ENCODE data around the gene TWF1. TPM values are rescaled to one million over a fixed set of nuclear protein-coding genes. Genes with fewer than 3 reads are reported as not detected.
A peak's percentile ranks its signal among the peaks of the same experiment; 100 is the strongest.
"Not testable (repeated sequence)": the region's sequence is repeated elsewhere in the genome, so short reads cannot be mapped to it uniquely, and the experiment has no call there.

The TWF1 gene
- total RNA-seq = 74.0 and 79.7 TPM in 2 replicates
- long read RNA-seq, transcript TWF1-201 (9 exons, 3,045 nt) = major isoform, 617 of 732 reads
- long read RNA-seq, transcript TWF1-204 (9 exons, 3,320 nt) = minor isoform, 6 of 732 reads
- long read RNA-seq, transcript TWF1-210 (4 exons, 617 nt) = minor isoform, 13 of 732 reads
- long read RNA-seq, transcript TWF1-211 (10 exons, 3,012 nt) = minor isoform, 9 of 732 reads
- long read RNA-seq, partial matches to known transcripts = 57 of 732 reads
- long read RNA-seq, other reads (novel, unspliced or antisense) = 30 of 732 reads

GRCh38 chr12:43805860-43806736 lies at the start of gene TWF1:
TSS of gene TWF1 (minus strand) at chr12:43806317. CDS start at chr12:43806245, 72 bp downstream.
- peak within 1 kb of the TSS; percentile 100 for H3K4me3 Mint-ChIP-seq (ENCODE audit: unreplicated experiment)
- H3K4me1 Mint-ChIP-seq (ENCODE audit: unreplicated experiment) = peaks cover 27% of the 10 kb centered on the region
- H3K27ac Mint-ChIP-seq (ENCODE audit: unreplicated experiment) = peak within 1 kb of the TSS; percentile 100
- peaks cover 6% of the 10 kb centered on the region for H3K36me3 Mint-ChIP-seq (ENCODE audit: unreplicated experiment)
- DNase-seq (ENCODE audit: extremely low spot score, unreplicated experiment) = peak; percentile 97
- H3K27me3 Mint-ChIP-seq (ENCODE audit: unreplicated experiment) = peaks cover 6% of the 10 kb centered on the region
- no peaks in the 10 kb centered on the region for H3K9me3 Mint-ChIP-seq (ENCODE audit: unreplicated experiment)
- TF ChIP-seq CTCF (IDR thresholded peaks at IDR 0.05) = peak; percentile 37

- Mint-ChIP-seq H3K4me3 (ENCODE audit: unreplicated experiment) (no peak overlapping the region), H3K27ac (ENCODE audit: unreplicated experiment) (no peak overlapping the region), H3K9me3 (ENCODE audit: unreplicated experiment) (peaks cover 2% of the 10 kb centered on the region), H3K27me3 (ENCODE audit: unreplicated experiment) (no peaks in the 10 kb centered on the region), H3K4me1 (ENCODE audit: unreplicated experiment) (peaks cover under 1% of the 10 kb centered on the region), H3K36me3 (ENCODE audit: unreplicated experiment) (peaks cover 18% of the 10 kb centered on the region)
- DNase-seq (ENCODE audit: extremely low spot score, unreplicated experiment) = no peak
- no peak for TF ChIP-seq CTCF (IDR thresholded peaks at IDR 0.05)
These were observed 46.6 kb upstream of the TWF1 start for GRCh38 chr12:43852744-43853143.

- TF ChIP-seq CTCF (IDR thresholded peaks at IDR 0.05) = no peak
- Mint-ChIP-seq H3K9me3 (ENCODE audit: unreplicated experiment) (peaks cover 10% of the 10 kb centered on the region), H3K4me3 (ENCODE audit: unreplicated experiment) (no peak overlapping the region), H3K27ac (ENCODE audit: unreplicated experiment) (no peak overlapping the region), H3K36me3 (ENCODE audit: unreplicated experiment) (peaks cover 25% of the 10 kb centered on the region), H3K4me1 (ENCODE audit: unreplicated experiment) (peaks cover 10% of the 10 kb centered on the region), H3K27me3 (ENCODE audit: unreplicated experiment) (no peaks in the 10 kb centered on the region)
- no peak for DNase-seq (ENCODE audit: extremely low spot score, unreplicated experiment)
These were observed 42.7 kb upstream of the TWF1 start for GRCh38 chr12:43848786-43849185.

- Mint-ChIP-seq H3K27ac (ENCODE audit: unreplicated experiment) (no peak overlapping the region), H3K27me3 (ENCODE audit: unreplicated experiment) (no peaks in the 10 kb centered on the region), H3K9me3 (ENCODE audit: unreplicated experiment) (peaks cover 10% of the 10 kb centered on the region), H3K4me3 (ENCODE audit: unreplicated experiment) (no peak overlapping the region), H3K36me3 (ENCODE audit: unreplicated experiment) (peaks cover 25% of the 10 kb centered on the region), H3K4me1 (ENCODE audit: unreplicated experiment) (peaks cover 10% of the 10 kb centered on the region)
- DNase-seq (ENCODE audit: extremely low spot score, unreplicated experiment) = no peak
- no peak for TF ChIP-seq CTCF (IDR thresholded peaks at IDR 0.05)
These were observed 42.0 kb upstream of the TWF1 start for GRCh38 chr12:43848226-43848507.

GRCh38 chr12:43847425-43848225 lies 41.5 kb upstream of the TWF1 start:
- H3K9me3 Mint-ChIP-seq (ENCODE audit: unreplicated experiment) = peaks cover 10% of the 10 kb centered on the region
- peak overlapping the region; percentile 54 for H3K27ac Mint-ChIP-seq (ENCODE audit: unreplicated experiment)
- not testable (repeated sequence) for H3K27me3 Mint-ChIP-seq (ENCODE audit: unreplicated experiment); H3K4me1 Mint-ChIP-seq (ENCODE audit: unreplicated experiment); DNase-seq (ENCODE audit: extremely low spot score, unreplicated experiment); H3K4me3 Mint-ChIP-seq (ENCODE audit: unreplicated experiment)
- H3K36me3 Mint-ChIP-seq (ENCODE audit: unreplicated experiment) = peaks cover 25% of the 10 kb centered on the region

All from osteocyte (in vitro differentiated cells).